SK-N-SH treated with all-trans-retinoic acid at 6 μM for 48 hours (cell line): ENCODE measurements around the gene TAOK2.
A peak's percentile ranks its signal among the peaks of the same experiment; 100 is the strongest.
"Not testable (repeated sequence)": the region's sequence is repeated elsewhere in the genome, so short reads cannot be mapped to it uniquely, and the experiment has no call there.

ENCODE experiments used
- ATAC-seq: fragments of 200-7000 bp; cut with Tn5 transposase; 3 replicates; pipeline ENCODE4 v1.9.1; 2020; ENCODE audit warnings: mild to moderate bottlenecking, moderate library complexity
- ARNTL ChIP-seq: fragments of 450-650 bp; formaldehyde crosslinking; IDR thresholded peaks from 2 replicates; pipeline ENCODE4 v1.5.0; 2020; ENCODE audit warnings: low read depth, mild to moderate bottlenecking, moderate library complexity, borderline replicate concordance
- BACH2 ChIP-seq: fragments of 250-450 bp; sonication (Bioruptor Pico); IDR thresholded peaks from 2 replicates; pipeline ENCODE4 v1.9.0; 2021; ENCODE audit warnings: mild to moderate bottlenecking, borderline replicate concordance
- CSDC2 ChIP-seq: fragments of 250-450 bp; sonication (Bioruptor Pico); IDR thresholded peaks from 2 replicates; pipeline ENCODE4 v1.5.0; 2020; ENCODE audit warnings: mild to moderate bottlenecking, moderate library complexity
- CSRNP3 ChIP-seq: fragments of 250-450 bp; sonication (Bioruptor Pico); IDR thresholded peaks from 2 replicates; pipeline ENCODE4 v1.5.1; 2021; ENCODE audit warnings: mild to moderate bottlenecking, moderate library complexity
- ESRRG ChIP-seq: fragments of 250-450 bp; sonication (Bioruptor Pico); IDR thresholded peaks from 2 replicates; pipeline ENCODE4 v1.6.1; 2021; ENCODE audit warnings: mild to moderate bottlenecking
- GLIS3 ChIP-seq: fragments of 250-450 bp; sonication (Bioruptor Pico); IDR thresholded peaks from 2 replicates; pipeline ENCODE4 v1.5.0; 2020; ENCODE audit warnings: mild to moderate bottlenecking, moderate library complexity
- OSR1 ChIP-seq: fragments of 250-450 bp; sonication (Bioruptor Pico); IDR thresholded peaks from 2 replicates; pipeline ENCODE4 v1.8.0; 2022; ENCODE audit warnings: moderate library complexity, mild to moderate bottlenecking, inconsistent platforms
- PATZ1 ChIP-seq: fragments of 250-450 bp; sonication (Bioruptor Pico); IDR thresholded peaks from 2 replicates; pipeline ENCODE4 v1.8.0; 2020; ENCODE audit warnings: mild to moderate bottlenecking, moderate library complexity, borderline replicate concordance
- POU6F1 ChIP-seq: fragments of 250-450 bp; sonication (Bioruptor Pico); IDR thresholded peaks from 2 replicates; pipeline ENCODE4 v1.8.0; 2021; ENCODE audit warnings: low read depth, mild to moderate bottlenecking, moderate library complexity, borderline replicate concordance
- PPARA ChIP-seq: fragments of 250-450 bp; sonication (Bioruptor Pico); IDR thresholded peaks from 2 replicates; pipeline ENCODE4 v1.5.0; 2020; ENCODE audit warnings: mild to moderate bottlenecking, borderline replicate concordance
- RARB ChIP-seq: fragments of 250-450 bp; sonication (Bioruptor Pico); IDR thresholded peaks from 2 replicates; pipeline ENCODE4 v1.8.0; 2021; ENCODE audit warnings: mild to moderate bottlenecking, moderate library complexity
- TCF4 ChIP-seq: fragments of 250-450 bp; sonication (Bioruptor Pico); IDR thresholded peaks from 2 replicates; pipeline ENCODE4 v1.8.0; 2021; ENCODE audit warnings: mild to moderate bottlenecking, moderate library complexity, borderline replicate concordance
- TSHZ2 ChIP-seq: fragments of 250-450 bp; sonication (Bioruptor Pico); IDR thresholded peaks from 2 replicates; pipeline ENCODE4 v1.5.0; 2020; ENCODE audit warnings: mild to moderate bottlenecking, moderate library complexity
- ZC3H10 ChIP-seq: fragments of 250-450 bp; sonication (Bioruptor Pico); IDR thresholded peaks from 2 replicates; pipeline ENCODE4 v1.5.1; 2021; ENCODE audit warnings: mild to moderate bottlenecking, moderate library complexity
- ZFP3 ChIP-seq: fragments of 250-450 bp; sonication (Bioruptor Pico); IDR thresholded peaks from 2 replicates; pipeline ENCODE4 v1.5.0; 2020; ENCODE audit warnings: mild to moderate bottlenecking, moderate library complexity
- ZFP30 ChIP-seq: fragments of 450-650 bp; formaldehyde crosslinking; IDR thresholded peaks from 2 replicates; pipeline ENCODE4 v1.5.0; 2022; ENCODE audit warnings: mild to moderate bottlenecking, moderate library complexity
- ZNF565 ChIP-seq: fragments of 450-650 bp; formaldehyde crosslinking; conservative IDR thresholded peaks from 2 replicates; pipeline ENCODE4 v1.5.0; 2020; ENCODE audit warnings: low read depth, mild to moderate bottlenecking, moderate library complexity
- ZNF70 ChIP-seq: fragments of 450-650 bp; formaldehyde crosslinking; IDR thresholded peaks from 2 replicates; pipeline ENCODE4 v1.5.0; 2020; ENCODE audit warnings: mild to moderate bottlenecking, moderate library complexity
- ZNF8 ChIP-seq: fragments of 450-650 bp; formaldehyde crosslinking; IDR thresholded peaks from 2 replicates; pipeline ENCODE4 v1.5.0; 2020; ENCODE audit warnings: mild to moderate bottlenecking, moderate library complexity

TAOK2 gene

GRCh38 chr16:30009085-30009862, 35.6 kb downstream of the TAOK2 start:
- no peak for ATAC-seq
- no peak for TF ChIP-seq ZNF8 (CRISPR knock-in tag)
- TF ChIP-seq ARNTL (CRISPR knock-in tag), result no peak
- no peak for TF ChIP-seq ZNF565 (CRISPR knock-in tag)

- TF ChIP-seq ZFP30 (CRISPR knock-in tag) (no peak), TCF4 (CRISPR knock-in tag) (no peak), ARNTL (CRISPR knock-in tag) (no peak), ZFP3 (CRISPR knock-in tag) (no peak)
- TF ChIP-seq, all 23 proteins: peak for 0
- no peak; the same call in 2 of the 3 replicates for ATAC-seq
Observed at GRCh38 chr16:30009990-30010843, 36.5 kb downstream of the TAOK2 start.

GRCh38 chr16:30010844-30011713, 37.4 kb downstream of the TAOK2 start, which contains the start of gene DOC2A:
DOC2A (minus strand) TSS chr16:30011027; CDS start chr16:30010222, 805 bp downstream.
- TF ChIP-seq ZFP3 (CRISPR knock-in tag) (peak; percentile 96), ZC3H10 (no peak)
- peak; percentile 69 for ATAC-seq

GRCh38 chr16:30011714-30012504, 38.2 kb downstream of the TAOK2 start:
- ATAC-seq, result no peak
- no peak for TF ChIP-seq ARNTL (CRISPR knock-in tag)
- TF ChIP-seq ZNF565 (CRISPR knock-in tag), result no peak
- TF ChIP-seq CSDC2, result no peak
- TF ChIP-seq ZNF8 (CRISPR knock-in tag), result no peak
- no peak for TF ChIP-seq CSRNP3
- TF ChIP-seq OSR1 (CRISPR knock-in tag), result no peak
- no peak for TF ChIP-seq TSHZ2 (CRISPR knock-in tag)
- TF ChIP-seq ZNF70 (CRISPR knock-in tag), result no peak
- no peak for TF ChIP-seq BACH2
- TF ChIP-seq GLIS3 (CRISPR knock-in tag), result no peak
- no peak for TF ChIP-seq ZFP30 (CRISPR knock-in tag)
- no peak for TF ChIP-seq POU6F1 (CRISPR knock-in tag)
- no peak for TF ChIP-seq PATZ1 (CRISPR knock-in tag)
- no peak for TF ChIP-seq ZC3H10
- no peak for TF ChIP-seq ESRRG (CRISPR knock-in tag)
- no peak for TF ChIP-seq PPARA (CRISPR knock-in tag)
- TF ChIP-seq RARB (CRISPR knock-in tag), result no peak
- TF ChIP-seq, all 23 proteins: peak for 0

GRCh38 chr16:30012598-30012997, 38.9 kb downstream of the TAOK2 start:
- ATAC-seq, result not testable (repeated sequence)

- ATAC-seq, result not testable (repeated sequence)
Observed at GRCh38 chr16:30015450-30015849, 41.8 kb downstream of the TAOK2 start.
